HG03060 (cell line): ENCODE measurements around the gene BAHCC1.

Experiments
- ATAC-seq: cut with Tn5 transposase; IDR thresholded peaks from one replicate; pipeline ENCODE4 v1.9.1; 2021; ENCODE audit warnings: low read depth, moderate number of reproducible peaks; ENCODE audit not compliant: unreplicated experiment

The BAHCC1 gene

DNA sequence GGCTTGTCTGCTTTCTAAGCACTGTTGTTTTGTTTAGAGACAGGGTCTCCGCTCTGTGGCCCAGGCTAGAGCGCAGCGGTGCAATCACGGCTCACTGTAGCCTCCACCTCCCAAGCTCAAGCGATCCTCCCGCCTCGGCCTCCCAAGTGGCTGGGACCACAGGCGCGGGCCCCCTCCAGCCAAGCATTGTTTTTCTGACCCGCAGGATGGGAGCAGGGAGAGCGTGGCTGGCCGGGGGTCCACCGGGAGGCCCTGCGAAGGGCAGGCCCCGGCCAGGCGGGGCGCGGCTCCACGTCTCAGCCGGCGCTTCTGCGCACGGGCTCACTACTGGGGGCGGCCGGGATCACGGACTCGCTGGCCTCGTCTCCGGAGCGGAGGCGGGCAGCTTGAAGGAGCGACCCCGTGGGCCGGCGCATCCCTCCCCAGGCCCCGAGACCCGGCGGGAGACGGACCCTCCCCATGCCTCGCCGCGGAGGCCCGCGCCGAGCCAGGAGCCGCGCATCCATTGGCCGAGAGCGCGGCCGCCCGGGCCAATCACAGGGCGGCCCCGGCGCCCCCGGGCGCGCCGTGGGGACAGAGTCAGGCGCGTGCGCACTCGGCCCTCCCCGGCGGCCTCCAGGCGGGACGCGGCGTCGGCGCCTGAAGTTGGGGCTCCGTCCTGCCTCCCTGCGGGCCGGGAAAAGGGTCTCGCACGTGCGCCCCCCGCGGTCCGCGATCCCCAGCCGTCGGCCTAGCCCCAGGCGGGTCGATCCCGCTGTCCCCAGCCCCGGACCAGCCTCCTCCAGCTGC lies 92.4 kb downstream of the BAHCC1 start:
- ATAC-seq, result no peak

GRCh38 chr17:81488276-81488860 lies 93.1 kb downstream of the BAHCC1 start:
- ATAC-seq, result no peak

DNA sequence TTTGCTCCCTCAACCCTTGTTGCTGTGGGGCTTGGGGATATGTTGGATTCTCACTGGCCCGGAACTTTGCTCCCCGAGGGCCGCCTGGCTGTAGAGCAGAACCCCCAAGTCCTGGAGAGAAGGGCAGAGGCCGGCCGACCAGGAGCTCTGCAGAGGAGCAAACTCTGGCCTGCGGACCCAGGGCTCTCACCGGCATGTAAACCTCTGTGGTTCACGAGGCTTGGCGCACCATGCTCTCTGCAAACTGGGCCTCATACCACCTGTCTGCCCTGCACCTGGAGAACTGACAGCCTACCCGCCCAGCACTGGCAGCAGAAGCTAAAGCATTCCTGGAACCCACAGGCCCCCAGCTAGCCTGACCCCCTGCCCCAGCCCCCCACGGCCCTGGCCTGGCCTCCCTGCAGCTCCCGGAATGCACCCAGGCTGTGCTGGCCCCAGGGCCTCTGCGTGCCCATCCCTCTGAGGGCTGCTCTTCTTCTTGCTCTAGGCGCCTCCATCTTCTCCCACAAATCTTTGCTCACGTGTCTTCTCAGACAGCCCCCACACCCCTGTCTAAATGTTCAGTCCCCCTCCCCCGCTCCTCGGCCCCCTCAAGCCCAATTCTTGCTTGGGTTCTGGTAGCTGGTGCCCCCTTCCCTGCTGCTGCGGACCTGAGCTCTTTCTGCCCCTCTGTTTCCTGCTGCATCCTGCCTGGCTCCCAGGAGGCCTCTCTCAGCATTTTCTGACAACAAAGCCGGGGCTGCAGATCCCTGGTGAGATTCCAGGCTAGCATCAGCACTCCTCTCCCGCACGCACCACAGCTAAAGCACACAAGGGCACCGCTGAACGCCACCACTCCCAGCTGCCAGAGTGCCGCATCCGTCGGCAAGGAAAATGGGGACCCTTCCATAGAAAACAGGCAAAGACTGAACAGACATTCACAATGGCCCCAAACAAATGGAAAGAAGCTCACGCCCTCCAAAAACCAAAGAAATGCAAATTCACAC lies 94.0 kb downstream of the BAHCC1 start:
- no peak for ATAC-seq

- ATAC-seq, result no peak
These were observed 95.0 kb downstream of the BAHCC1 start for GRCh38 chr17:81489998-81490992.

GRCh38 chr17:81491181-81491581 lies 95.9 kb downstream of the BAHCC1 start:
- ATAC-seq, result no peak

- ATAC-seq, result no peak
These were observed 96.5 kb downstream of the BAHCC1 start for GRCh38 chr17:81491761-81492160.

DNA sequence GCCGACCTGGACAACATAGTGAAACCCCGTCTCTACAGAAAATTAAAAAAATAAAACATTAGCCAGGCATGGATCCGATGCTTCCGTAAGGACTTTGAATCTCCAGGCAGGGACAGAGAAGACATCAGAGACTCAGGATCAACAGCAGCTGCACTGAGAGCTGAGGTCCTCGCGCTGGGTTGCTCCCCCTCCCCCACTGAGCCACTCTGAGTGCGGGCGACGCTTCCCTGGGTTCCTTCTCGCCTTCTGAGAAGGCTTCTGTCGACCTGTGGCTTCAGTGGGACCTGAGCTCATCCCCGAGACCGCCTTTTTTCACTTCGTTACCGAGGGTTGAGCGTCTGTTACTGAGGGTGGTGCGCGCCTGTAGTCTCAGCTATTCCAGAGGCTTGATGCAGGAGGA lies 96.9 kb downstream of the BAHCC1 start:
- ATAC-seq, result no peak

GRCh38 chr17:81492706-81493105 lies 97.4 kb downstream of the BAHCC1 start:
- ATAC-seq, result no peak

DNA sequence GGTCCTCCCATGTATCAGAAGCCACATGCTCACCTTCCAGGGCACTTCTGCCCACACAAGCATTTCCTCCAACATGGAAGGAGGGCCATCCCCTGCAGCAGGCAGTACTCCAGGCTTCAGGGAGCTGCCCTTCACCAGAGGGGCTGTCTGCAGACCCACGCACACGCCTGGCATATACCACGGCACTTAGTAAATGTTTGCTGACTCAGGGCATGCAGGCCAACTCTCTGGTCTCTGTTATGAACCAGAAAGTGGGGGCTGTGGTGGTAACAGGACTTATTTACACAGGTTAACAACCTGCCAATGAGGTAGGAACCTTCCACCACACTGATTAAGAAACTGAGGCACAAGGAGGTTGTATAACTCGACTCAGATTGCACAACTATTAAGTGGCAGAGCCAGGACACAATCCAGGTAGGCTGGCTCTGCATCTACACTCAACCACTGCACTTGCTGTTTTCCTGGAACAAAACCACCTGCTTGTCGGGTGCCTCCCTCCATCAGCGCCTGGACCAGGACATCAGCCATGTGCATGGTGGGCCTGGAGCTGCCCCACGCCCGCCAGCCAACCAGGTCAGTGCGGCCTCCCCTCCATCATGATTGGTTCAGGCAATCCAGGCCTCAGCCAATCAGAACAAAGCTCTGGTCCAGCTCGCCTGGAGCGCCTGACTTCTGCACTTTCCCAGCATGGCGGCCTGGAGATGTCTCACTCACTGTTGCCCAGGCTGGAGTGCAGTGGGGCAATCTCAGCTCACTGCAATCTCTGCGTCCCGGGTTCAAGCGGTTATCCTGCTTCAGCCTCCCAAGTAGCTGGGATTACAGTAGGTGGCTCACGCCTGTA lies 98.2 kb downstream of the BAHCC1 start:
- ATAC-seq, result no peak

- ATAC-seq, result no peak
These were observed 99.5 kb downstream of the BAHCC1 start for GRCh38 chr17:81494626-81495377.

GRCh38 chr17:81498953-81499600 lies 103.8 kb downstream of the BAHCC1 start:
- no peak for ATAC-seq

DNA sequence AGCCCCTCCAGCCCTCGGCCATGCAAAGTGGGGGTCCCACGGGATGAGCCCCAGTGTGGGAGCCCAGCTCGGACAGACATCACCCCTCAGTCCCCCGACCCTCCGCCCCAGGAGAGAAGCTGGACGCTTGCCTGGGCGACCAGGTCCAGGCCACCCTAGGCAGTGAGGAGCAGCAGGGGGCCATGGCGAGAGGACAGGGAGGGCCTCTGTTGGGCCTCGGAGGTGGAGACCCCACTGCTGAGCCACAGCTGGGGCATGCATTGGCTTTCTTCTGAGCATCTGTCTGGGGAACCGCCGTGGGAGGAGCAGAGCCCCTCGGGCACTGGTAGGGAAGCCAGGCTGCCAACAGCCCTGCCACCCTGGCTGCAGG lies 104.3 kb downstream of the BAHCC1 start:
- ATAC-seq, result no peak

GRCh38 chr17:81500047-81500446 lies 104.8 kb downstream of the BAHCC1 start:
- ATAC-seq, result no peak

DNA sequence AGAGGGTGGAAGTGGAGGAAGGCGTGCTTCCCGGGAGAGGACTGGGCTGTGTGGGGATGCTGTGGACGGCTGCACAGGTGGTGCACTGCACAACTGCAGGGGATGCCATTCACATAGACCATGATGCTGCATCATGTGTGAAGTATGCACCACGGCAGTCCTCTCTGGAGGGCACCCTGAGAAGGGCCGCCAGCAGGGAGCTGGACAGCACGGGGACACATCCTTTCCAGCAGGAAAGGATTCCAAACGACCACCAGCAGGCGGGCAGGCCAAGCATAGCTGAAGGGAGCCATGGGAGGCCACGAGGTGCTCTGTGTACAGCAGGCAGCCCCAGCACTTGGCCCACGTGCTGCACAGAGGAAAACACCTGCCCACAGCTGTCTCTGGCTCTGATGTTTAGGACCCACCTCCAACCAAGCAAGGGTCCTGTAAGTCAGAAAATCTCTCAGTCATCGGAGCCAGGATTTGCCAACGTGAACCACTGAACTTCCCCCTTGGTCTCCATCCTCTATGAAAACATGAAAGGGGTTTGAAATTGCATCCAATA lies 107.3 kb downstream of the BAHCC1 start:
- no peak for ATAC-seq

- ATAC-seq, result no peak
These were observed 108.4 kb downstream of the BAHCC1 start for GRCh38 chr17:81503619-81504018.

GRCh38 chr17:81508639-81509206 lies 113.5 kb downstream of the BAHCC1 start:
- ATAC-seq, result no peak
